Epithelial cell of proximal tubule (primary cell): ENCODE data around the gene CPLANE2. TPM values are rescaled to one million over a fixed set of nuclear protein-coding genes. Genes with fewer than 3 reads are reported as not detected.

Source experiments
- DNase-seq: peaks from one replicate; pipeline ENCODE4 v3.0.0-alpha.2; 2011; ENCODE audit warnings: low read depth
- H3K4me3 ChIP-seq: 2 replicates; pipeline ENCODE4 v1.5.1; 2011; ENCODE audit warnings: low read depth, mild to moderate bottlenecking, low read length
- CTCF ChIP-seq: conservative IDR thresholded peaks from 2 replicates; pipeline ENCODE4 v1.5.1; 2012; ENCODE audit warnings: low read depth, mild to moderate bottlenecking, low read length
- total RNA-seq: library from RNA; depleted of rRNA; stranded (reverse); fragments of >200 nt; gene quantifications from 2 replicates; pipeline ENCODE4 v1.2.3, GENCODE V29; 2015

The CPLANE2 gene
- total RNA-seq, 1 donor from 2014 or later, result 2.5 TPM

DNA sequence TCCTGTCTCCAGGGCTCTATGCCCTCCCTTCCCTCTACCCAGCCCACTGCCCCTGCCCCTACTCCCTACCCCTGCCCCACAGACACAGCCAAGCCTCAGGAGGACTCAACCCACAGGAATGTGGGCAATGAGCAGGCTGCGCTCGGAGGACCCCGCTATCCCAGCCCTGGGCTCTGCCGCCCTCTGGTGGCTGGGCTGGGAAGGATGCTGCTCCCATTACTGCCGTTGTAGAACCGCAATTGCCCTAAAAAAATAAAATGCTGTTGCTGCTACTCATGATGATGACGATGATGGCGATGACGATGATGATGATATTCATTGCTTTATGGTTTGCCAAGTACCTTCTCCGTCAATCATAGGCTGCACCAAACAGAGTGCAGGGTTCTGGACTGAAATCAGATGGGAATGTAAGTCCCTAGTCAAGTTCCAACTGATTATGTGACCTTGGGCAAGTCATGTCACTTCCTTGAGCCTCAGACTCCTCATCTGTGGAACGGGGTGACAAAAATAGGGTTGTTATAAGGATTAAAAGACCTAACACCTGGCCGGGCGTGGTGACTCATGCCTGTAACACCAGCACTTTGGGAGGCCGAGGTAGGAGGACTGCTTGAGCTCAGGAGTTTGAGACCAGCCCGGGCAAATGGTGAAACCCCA, 49.1 kb downstream of the CPLANE2 start:
- no peak overlapping the region for H3K4me3 ChIP-seq
- TF ChIP-seq CTCF, result peak; percentile 98
- no peak for DNase-seq

- no peak overlapping the region for H3K4me3 ChIP-seq
- no peak for DNase-seq
- no peak for TF ChIP-seq CTCF
Measured at GRCh38 chr1:16186655-16187235, 50.2 kb downstream of the CPLANE2 start.

GRCh38 chr1:16184557-16185303, 52.3 kb downstream of the CPLANE2 start:
- no peak for DNase-seq
- H3K4me3 ChIP-seq, result no peak overlapping the region
- no peak for TF ChIP-seq CTCF

DNA sequence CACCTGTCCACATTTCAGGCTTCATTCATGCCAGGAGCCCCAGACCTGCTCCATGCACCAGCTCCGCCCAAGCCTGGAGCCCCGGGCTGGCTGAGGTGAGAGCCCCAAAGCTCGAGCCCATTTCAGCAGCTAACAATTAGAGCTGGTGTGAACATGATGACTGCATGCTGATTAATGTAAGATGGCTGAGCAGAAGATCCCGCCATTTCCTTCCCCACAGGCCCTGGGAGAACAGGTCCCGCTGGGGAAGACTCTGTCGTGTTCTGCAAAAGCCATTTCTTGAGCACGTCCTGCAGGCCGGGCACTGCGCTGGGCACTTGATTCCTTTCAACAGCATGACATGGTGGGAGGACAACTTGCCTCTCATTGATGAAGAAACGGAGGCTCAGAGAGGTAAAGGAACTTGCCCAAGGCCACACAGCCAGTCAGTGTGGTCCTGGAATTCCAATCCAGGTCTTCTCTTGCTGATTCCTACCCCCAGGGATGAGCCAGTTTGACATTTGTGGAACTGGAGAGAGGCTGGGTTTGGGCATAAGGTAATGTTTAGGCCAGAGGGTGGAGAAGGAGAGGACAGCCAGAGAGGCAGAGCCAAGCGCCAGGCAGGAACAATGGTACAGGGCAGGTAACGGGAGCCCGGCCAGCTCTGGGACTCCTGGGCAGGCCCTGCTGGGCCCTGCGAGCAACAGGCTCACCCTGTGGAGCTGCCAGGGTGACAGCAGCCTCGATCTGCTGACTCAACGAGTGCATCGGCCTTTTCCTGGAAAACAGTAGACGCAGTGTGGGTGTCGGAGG, 53.0 kb downstream of the CPLANE2 start:
- TF ChIP-seq CTCF, result no peak
- H3K4me3 ChIP-seq, result no peak overlapping the region
- DNase-seq, result no peak

DNA sequence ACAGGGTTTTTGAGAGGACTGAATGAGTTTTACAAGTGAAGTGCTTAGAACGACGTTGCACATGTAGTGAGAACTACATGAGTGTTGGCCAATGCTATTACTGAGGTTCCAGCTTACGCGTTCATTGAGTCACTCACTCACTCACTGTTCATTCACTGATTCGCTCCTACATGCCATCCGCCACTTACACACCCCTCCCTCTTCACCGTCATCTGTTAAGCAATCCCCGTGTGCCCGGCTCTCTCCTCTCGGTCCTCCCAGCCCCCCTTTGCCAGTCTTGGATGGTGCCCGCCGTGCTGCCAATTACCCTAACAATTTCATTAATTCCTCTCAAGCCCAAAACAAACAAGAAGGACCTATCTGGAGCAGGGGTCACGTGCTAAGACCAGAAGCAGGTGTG, 53.8 kb downstream of the CPLANE2 start:
- DNase-seq, result no peak
- TF ChIP-seq CTCF, result no peak

DNA sequence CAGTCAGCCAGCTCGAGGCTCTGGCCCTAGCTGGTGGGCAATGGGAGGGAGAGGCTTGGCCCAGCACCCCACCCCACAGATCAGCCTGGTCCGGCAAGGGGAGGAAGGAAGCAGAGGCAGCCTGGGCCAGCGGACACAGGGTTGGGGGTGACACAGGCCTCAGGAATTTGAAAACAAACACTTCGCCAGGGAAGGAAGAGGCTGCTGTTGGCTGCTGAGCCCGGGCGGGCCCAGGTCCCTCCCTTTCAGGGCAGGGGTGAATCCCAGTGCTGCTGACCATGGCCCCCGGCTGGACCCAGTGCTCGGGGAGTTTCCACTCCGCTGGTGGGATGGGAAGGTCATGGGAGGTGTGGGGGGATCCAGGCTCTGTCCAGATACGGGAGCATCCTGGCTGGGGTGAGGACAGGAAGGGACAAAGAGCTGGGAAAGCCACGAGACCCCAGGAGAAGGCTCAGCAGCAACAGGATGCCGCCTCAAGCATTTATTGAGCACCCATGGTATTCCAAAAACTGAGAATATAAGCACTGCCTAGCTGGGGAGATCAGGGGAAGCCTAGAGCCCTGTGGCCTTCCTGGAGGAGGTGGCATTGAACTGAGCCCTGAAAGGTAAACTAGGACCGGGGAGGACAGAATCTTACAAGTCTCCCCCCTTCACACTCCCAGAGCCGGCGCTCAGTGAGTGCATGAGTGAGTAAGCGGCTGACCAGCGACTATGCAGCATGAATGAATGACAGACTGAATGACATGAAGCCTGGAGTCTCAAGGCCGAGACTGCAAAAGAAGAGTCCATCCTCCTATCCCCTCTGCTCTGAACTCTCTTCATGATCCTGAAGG, 54.9 kb downstream of the CPLANE2 start:
- DNase-seq, result no peak
- no peak for TF ChIP-seq CTCF
- no peak overlapping the region for H3K4me3 ChIP-seq

More for the DNA sequence above, 53.8 kb downstream of the CPLANE2 start:
- H3K4me3 ChIP-seq, result no peak overlapping the region
